RCC 7860 (cell line): ENCODE results near the gene ZFR2.

ENCODE experiments used
- DNase-seq: peaks from one replicate; pipeline ENCODE4 v3.0.0-alpha.2; 2015; ENCODE audit warnings: low spot score
- FAIRE-seq: peaks from 2 replicates; lab custom pipeline; 2012; peaks lifted over from hg19 to GRCh38; lab: Jason Lieb, UNC

ZFR2 gene

DNA sequence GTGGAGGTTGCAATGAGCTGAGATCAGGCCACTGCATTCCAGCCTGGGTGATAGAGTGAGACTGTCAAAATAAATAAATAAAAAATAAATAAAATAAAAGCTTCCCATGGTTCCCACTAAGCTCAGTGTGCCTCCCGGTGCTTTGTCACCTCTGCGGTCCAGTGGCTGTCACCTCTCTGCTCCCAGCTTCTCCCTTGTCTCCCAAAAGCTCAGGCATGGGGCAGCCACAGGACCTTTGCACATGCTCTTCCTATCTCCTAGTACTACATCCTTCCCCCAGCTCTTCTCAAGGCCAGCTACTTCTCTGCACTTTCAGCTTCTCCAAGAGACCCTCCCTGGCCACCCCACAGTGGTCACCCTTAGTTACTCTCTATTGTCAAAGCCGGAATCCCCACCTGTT lies 75.0 kb downstream of the ZFR2 start:
- DNase-seq (no peak), FAIRE-seq (no peak)

GRCh38 chr19:3792114-3792513 lies 76.7 kb downstream of the ZFR2 start:
- FAIRE-seq, result no peak
- DNase-seq, result no peak

DNA sequence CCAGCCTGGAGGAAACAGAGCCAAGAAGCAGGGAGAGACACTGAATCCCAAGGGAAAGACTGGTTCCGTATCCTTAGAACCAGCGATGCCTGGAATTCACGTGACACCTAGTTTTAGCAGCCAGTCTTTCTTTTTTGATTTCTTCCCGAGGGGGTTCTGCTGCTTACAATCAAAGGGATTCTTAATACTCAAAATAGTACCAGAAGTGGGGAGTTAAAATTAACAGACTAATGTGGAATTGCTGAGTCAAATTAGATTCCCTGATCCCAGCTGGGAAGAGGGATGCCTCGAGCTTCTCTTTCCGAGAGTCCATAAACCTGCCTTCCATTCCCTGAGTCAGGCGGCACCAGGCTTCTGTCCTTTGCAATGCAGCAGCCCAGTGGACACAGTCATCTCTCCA lies 77.9 kb downstream of the ZFR2 start:
- FAIRE-seq (no peak), DNase-seq (no peak)

DNA sequence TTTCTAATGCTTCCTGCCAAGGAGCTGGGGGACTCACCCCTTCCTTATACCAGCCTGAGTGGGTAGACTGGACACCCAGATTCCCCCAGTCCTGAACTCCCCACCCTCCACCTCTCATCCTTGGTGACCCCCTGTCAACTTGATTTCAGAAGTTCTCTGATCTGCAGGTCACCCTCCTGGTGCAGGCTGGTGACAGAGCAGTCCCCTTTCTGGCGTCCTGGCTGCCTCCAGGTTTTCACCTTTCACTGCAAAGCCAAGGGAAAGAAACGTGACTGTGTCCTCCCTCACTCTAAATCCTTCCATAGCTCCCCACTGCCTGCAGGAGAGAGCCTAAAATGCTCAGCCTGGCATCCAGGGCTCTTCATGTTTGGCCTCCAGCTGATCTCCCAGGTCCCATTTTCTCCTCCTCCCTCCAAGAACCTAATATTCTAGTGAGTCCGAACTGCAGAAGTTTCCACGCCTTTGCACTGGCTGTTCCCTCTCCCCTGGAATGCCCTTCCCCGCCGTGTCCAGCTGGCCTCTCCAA lies 78.6 kb downstream of the ZFR2 start:
- FAIRE-seq (no peak), DNase-seq (no peak)

- no peak for DNase-seq
- no peak for FAIRE-seq
Measured at GRCh38 chr19:3788996-3789778, 79.7 kb downstream of the ZFR2 start.

DNA sequence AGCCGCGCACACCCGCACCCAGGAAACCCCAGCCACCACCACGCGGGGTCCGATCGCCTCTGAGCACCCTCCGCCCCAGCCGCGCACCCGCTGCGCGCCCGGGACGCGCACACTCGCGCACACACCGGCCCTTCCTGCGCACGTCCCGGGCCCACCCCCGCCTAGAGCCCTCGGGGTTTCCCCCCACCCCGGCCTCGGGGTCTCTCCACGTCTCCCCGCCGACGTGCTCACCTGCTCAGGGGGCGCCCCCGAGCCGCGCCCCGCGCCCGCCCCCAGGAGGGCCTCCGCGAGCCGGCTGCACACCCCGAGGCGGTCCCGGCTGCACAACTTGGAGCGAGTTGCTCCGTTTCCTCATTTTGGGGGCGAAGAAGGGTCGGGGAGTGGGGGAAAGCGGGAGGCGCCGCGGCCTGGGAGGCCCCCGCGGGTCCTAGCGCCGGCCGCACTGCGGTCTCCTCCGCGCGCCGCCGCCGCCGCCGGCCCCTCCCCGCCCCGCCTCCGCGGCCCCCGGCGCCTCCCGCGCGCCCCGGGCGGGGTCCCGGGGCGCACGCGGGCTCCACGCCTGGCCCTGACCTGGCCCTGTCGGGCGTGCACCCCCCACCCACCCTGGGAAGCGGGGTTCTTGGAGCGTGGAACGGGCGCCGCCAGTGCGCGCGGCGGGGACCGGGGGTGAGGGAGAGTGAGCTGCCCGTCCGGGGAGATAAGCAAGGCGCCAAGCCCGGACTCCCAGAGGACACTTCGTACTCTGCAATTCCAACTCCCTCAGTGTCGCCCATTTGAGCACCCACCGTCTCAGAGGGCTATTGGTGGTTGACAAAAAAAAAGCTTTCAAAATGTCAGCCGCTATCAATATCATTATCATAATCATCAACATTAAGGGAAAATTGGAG lies 82.7 kb downstream of the ZFR2 start, which contains the start of gene MATK:
Gene MATK, minus strand, starts transcription at position 444 of the 887 bp plus-strand sequence. CDS start 1,246 bp downstream, outside the sequence.
- no peak for FAIRE-seq

DNA sequence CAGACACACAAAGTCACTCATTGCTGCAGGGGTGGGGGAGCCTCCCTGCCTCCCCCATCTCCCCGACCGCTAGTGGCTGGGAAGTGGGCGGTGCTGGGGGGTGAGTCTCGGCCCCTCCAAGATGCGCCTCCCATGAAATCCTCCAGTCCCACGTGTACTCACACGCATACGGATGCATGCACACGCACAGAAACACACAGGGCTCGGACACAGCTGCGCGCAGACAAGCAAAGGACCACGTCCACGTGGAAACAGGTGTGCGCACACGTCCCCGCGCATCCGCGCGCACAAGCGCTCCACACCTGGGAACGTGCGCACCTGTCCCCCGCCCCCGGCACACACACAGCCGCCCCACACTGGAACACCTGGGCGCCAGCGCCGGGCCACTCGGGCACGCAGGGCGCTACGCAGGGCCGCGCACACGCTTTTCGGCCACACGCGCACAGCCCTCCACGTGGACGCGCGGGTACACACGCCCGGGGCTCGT lies 83.3 kb downstream of the ZFR2 start:
- FAIRE-seq, result no peak
- DNase-seq, result no peak

More for the DNA sequence above, 82.7 kb downstream of the ZFR2 start, which contains the start of gene MATK:
- DNase-seq, result no peak

GRCh38 chr19:3784607-3785450 lies 84.0 kb downstream of the ZFR2 start:
- no peak for FAIRE-seq
- no peak for DNase-seq

DNA sequence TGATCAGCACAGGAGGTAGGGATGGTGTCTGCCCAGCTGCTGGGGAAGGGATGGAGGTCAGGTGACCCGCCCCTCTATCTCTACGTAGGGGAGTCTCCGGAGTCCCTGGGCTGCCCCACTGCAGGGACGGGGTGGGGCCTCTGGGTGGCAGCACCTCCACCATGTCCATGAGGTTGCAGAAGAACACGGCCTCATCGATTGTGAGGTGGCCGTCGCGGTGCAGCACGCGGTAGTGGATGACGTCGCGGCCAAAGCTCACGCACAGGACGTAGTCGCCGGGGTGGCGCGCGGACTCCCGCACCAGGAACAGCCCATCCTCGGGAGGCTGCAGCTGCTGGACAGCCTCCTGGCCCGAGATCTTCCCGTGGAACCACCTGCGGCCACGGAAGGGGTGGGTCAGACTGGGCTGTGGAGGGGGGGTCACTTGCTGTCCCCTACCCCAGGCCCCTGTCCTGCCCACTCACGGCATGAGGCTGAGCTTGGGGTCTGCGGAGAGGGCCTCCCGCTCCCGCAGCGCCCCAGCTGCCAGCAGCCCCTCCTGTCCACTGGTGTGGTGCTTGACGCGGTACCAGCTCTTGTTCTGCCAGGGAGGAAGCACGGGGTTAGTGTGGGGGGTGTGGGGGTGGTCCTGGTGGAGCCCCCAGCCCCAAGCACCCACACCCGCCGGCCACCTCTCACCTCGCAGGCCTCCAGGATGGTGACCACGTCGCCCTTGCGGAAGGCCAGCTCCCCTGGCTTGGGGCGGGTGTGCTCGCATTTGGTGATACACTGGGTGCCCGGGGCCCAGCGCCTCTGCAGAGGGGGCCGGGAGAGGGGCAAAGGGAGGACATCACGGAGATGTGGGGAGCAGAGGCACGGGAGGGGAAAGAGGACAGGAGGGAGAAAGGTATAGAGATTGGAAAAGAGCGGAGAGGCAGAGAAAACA lies 84.9 kb downstream of the ZFR2 start:
- FAIRE-seq (no peak), DNase-seq (no peak)

- FAIRE-seq (no peak), DNase-seq (no peak)
Measured at GRCh38 chr19:3782903-3783302, 85.9 kb downstream of the ZFR2 start.

DNA sequence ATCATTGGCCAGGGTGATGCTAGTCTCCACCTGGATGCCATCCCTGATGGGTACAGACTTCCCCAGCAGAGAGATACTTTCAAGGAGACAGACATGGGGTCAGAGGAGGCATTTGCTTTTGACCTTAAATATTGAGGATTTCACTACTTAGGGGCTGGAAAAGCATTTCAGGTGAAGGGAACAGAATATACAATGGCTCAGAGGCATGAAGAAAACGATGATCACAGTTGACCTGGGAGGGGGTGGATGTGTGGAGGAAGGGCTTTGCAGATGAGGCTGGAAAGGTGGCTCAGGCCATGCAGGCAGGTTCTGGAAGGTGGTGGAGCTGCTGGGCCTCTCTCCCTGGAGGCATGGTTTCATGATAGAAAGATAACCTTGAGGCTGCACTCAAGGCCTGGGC lies 86.5 kb downstream of the ZFR2 start:
- FAIRE-seq (no peak), DNase-seq (no peak)

DNA sequence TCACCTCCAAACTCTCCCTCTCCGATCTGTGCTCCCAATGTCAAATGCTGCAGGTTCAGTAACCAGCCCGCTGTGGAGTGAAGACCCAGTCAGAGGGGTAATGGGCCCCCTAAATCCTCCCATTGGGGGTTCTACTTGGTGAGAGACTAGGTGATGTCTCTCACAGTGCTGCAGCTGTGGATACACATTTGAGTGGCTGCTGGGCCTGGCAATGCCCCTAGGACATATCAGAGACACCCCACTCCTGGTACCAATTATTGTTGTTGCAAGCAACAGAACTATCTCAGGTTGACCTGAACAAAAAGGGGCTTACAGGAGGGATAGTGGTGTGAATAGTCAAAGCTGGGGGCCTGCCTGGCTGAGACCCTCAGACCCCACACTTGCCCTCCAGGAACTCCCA lies 87.2 kb downstream of the ZFR2 start:
- DNase-seq, result no peak
- FAIRE-seq, result no peak

DNA sequence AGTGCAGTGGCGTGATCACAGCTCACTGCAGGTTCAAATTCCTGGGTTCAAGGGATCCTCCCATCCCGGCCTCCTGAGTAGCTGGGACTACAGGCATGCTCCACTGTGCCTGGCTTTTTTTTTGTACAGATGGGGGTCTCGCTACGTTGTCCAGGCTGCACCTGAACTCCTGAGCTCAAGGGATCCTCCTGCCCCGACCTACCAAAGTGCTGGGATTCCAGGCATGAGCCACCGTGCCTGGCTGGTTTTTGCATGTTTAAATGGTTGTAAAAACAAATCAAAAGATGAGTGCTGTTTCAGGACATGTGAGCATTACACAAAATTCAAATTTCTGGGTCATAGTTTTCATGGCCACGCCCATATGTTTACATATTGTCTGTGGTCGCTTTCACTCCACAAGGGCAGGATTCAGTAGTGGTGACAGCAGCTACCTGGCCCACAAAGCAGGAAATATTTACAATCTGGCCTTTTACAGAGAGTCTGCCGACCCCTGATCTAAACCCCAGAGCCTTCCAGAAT lies 88.0 kb downstream of the ZFR2 start:
- DNase-seq (no peak), FAIRE-seq (no peak)

DNA sequence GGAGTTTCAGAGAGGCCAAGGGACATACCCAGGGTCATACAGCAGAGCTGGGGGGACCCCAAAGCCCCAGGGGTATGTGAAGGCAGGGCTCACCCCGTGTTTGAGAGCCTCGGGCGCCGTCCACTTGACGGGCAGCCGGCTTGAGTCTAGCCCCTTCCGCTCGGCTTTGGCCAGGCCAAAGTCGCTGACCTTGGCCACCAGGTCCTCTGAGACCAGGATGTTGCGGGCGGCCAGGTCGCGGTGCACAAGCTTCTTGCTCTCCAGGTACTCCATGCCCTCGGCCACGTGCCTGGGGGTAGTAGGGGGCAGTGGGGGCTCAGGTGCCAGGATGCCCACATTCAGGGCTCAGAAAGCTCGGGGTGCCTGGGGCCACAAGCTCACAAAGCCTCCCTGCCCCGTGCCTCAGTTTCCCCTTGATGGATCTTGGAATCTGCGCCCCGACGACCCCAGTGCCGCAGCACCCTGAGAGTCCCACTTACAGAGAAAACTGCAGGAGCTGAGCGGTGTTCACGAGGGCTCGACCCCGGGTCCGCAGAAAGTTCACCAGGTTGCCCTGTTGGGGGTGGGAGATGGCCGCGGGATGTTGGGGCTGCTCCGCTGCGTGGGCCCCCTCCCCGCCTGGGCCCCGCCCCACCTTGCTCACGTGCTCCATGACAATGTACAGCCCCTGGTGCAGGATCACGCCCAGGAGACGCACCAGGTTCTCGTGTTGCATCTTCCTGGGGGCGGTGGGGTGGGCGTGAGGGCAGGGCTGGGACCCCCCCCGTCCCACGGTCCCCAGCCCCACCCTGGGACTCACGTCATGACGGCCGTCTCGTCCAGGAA lies 89.7 kb downstream of the ZFR2 start:
- DNase-seq, result no peak
- FAIRE-seq, result no peak

GRCh38 chr19:3778104-3778867 lies 90.6 kb downstream of the ZFR2 start:
- DNase-seq, result no peak
- FAIRE-seq, result no peak

DNA sequence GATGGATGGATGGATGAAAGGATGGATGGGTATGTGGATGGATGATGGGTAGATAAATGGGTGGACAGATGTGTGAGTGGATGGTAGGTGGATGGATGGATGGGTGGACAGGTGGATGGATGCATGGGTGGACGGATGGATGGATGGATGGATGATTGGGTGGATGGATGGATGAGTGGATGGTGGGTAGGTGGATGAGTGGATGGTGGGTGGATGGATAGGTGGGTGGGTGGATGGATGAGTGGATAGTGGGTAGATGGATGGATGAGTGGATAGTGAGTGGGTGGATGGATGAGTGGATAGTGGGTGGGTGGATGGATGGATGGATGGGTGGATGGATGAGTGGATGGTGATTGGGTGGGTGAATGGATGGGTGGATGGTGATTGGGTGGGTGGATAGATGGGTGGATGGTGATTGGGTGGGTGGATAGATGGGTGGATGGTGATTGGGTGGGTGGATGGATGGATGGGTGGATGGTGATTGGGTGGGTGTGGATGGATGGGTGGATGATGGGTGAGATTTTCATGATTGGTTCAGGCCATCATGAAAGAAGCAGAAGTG lies 92.3 kb downstream of the ZFR2 start:
- DNase-seq (no peak), FAIRE-seq (no peak)

GRCh38 chr19:3775831-3776230 lies 93.0 kb downstream of the ZFR2 start:
- DNase-seq, result no peak
- FAIRE-seq, result no peak

GRCh38 chr19:3775374-3775711 lies 93.5 kb downstream of the ZFR2 start:
- no peak for FAIRE-seq
- no peak for DNase-seq
